GM19023 (cell line): ENCODE data around the gene CAP1.
A peak's percentile ranks its signal among the peaks of the same experiment; 100 is the strongest.
"Not testable (repeated sequence)": the region's sequence is repeated elsewhere in the genome, so short reads cannot be mapped to it uniquely, and the experiment has no call there.

Experiments used
- ATAC-seq: cut with Tn5 transposase; IDR thresholded peaks from one replicate; pipeline ENCODE4 v1.9.1; 2021; ENCODE audit warnings: mild to moderate bottlenecking, moderate library complexity; ENCODE audit not compliant: unreplicated experiment

The CAP1 gene

DNA sequence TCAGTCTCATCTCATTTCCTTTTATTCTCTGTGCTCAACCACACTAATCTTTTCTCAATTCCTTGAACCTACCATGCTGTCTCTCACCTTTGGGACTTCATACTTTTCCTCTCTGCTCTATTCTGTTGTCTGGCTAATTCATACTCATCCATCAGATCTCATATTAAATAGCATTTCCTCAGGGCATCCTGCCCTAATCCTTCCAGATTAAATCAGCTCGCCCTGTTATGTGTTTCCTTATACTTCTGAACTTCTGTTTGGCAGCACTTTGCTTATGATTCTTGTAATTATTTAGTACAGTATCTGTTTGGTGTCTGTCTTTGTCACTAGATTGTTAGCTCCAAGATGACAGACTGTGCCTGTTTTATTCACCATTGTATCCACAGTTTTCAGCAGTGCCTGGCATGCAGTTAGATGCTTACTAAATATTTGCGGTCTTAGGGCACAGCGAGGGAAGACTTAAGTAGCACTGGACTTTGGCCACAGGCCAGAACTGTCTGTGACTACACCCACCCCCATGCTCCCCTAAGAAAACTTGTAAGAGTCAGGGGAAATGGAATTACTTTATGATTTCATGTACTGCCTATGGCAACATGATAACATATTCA, 9.9 kb upstream of the CAP1 start:
- ATAC-seq: no peak

DNA sequence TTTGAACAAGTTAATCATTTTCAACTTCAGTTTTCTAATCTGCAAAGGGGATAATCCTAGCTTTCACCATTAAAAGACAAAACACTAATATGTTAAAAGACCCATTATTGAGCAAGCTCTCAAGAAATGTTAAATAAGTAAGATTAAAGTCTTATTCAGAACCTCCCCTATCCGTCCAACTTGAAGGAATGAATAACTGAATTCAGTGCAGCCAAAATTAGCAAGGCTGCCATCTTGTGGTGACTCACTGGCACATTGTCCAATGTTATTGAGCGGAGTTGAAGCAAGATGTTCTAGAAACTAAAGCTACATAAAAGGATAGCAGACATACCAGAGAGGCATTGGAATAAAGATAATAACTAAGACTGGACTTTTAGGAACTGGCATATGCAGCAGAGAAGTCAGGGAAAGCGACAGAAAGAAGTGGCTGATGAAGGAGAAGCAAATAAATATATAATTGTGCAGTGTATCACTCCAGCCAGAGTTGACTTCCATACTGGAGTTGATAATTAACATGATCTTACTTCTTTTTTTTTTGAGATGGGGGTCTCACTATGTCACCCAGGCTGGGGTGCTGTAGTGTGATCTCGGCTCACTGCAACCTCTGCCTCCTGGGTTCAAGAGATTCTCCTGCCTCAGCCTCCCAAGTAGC, 8.2 kb upstream of the CAP1 start:
- no peak for ATAC-seq

DNA sequence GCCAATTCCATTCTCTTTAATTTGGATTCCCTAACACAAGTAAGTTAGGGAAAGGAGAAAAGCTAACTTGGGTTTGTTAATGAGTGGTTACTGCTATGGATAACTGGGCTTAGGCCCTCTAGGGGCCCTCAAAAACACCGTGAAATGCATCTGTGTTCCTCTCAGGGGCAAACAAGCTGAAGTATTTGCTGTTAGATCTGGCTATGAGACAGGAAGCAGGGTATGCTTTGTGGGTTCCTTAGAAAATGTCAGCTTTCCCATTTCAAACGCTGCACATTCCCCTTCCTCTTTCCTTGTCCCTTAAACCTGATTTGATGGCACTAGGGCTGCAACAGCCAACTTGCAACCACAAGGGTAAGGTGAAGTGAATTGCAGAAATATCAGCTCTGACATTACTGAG, 5.7 kb upstream of the CAP1 start:
- no peak for ATAC-seq

DNA sequence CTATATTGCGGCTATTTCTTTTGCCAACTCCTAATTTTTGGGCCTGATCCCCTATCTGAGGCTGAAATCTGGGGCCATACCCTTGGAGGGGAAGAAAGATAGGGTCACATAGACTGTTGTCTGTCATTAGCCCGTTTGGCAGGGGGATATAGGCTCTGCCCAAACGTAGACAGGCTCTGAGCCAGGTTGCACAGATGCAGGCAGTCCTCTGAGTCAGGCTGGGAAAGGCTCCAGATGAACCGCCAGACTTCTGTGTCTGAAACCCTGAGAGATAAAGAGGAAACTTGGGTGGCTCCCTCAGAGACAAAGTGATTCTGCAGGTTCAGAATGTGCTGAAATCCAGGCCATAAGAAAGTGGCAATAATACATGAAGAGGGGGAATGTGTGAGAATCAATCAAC, 4.0 kb upstream of the CAP1 start:
- no peak for ATAC-seq

DNA sequence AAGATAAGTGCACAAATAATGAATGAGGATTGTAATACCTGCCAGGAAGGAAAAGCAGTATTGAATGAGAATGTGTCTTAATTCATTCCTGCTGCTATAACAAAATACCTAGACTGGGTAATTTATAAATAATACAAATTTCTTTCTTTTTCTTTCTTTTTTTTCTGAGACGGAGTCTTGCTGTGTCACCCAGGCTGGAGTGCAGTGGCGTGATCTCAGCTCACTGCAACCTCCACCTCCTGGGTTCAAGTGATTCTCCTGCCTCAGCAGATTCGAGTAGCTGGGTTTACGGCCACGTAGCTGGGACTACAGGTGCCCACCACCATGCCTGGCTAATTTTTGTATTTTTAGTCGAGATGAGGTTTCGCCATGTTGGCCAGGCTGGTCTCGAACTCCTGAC, 3.3 kb upstream of the CAP1 start:
- ATAC-seq: not testable (repeated sequence)

DNA sequence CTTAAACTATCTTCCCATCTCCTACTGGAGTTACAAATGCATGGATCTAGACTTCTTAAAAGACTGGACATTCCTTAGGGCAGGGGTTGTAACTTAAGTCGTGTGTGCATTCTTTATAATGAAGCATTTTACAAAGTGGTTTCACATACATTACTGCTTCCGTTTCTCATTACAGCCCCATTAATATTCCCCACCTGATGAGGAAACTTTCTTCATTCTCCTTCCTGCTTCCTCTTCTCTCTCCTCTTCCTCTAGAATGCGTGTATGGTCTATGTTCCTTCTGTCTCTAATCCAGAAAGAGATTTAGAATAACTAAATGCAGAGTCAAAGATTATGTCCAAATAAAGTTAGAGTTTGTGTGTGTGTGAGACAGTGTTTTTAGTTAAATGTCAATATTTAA, 1.8 kb upstream of the CAP1 start:
- no peak for ATAC-seq

DNA sequence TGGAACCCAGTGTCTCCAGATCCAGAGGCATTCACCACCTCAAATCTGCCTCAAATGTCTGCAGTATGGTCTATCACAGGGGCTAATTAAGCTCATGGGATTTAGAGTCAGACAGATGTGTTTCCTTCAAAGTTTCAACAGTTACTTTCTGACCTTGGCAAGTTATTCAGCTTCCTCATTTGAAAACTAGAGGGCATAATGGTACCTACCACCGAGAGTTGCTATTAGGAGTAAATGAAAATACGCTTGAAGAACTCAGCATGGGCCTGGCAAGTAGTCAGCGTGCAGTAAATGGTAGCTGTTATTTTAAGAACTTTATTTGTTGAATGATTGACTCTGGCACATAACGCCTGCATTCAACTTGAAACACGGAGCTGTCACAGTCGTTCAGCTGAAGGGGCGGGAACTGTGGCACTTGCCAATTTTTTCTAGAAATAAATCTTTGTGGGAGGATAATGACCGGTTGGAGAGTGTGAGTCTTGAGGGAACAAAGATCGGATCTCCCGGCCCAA, 1.2 kb upstream of the CAP1 start:
- ATAC-seq: no peak

DNA sequence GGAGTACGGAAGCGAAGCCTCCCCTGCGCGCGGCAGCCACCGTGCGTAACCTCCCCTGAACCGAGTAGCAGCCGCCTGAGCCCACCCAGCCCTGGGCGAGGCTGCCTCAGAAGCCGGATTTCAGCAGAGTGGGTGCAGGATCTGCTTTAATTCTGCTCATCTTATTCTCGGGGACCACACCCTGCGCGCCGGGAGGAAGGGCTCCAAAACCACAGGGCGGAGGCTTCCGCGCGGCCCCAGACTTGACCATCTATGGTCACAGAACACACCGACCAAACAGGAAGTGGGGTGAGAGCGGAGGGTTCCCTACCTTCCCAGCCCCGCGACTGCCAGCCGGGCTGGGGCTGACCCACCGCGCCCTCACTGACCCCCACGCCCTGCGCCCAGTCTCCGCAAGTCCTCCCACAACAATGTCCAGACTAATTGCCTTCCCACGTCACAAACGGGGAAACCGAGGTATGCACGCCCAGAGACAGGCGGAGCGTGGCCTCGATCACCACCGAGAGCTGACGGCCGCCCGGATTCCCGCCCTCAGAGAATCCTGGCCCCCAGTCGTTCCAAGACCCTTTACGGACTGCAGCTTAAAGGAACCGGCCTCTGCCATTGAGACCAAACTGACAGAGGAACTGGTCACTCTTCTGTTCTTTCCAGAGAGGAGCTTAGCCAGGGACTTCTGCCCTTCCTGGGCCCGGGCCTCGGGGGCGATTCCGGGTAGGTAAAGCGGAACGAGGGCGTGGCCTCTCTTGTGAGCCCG, 595 bp upstream of the CAP1 start:
- ATAC-seq: peak; percentile 66

DNA sequence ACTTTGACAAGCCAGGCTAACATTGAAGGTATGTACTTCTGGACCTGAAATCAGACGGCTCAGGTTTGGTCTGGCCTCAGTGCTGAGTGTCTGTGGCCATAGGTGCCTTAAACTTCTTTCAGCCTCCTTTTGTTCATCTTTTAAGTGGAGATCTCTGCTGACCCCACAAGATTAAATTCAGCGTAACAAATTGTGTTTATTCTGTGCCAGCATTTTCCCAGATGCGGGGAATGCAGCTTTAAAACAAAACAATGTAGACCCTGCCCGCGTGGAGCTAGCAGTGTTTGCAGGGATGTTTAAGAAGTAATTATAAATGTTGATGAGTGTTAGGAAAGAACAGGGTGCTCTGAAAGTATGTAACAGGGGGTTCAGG, 923 bp downstream of the CAP1 start:
- no peak for ATAC-seq

DNA sequence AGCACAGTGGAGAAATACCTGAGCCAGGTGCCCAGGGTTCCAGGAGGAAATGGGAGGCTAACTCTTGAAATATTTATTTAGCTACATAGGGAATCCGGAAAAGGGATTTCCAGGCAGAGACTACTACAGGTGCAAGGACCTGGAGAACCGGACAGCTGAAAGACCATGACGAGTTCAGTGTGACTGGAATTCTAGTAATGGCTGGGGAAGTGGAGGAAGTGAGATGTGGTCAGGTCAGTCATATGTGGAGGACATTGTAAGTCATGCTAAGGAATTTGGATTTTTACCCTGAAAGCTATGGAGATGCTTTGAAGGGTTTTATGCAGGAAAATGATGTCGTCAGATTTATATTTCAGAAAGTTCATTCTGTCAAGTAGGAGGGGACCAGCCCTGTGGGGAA, 1.8 kb downstream of the CAP1 start:
- no peak for ATAC-seq

DNA sequence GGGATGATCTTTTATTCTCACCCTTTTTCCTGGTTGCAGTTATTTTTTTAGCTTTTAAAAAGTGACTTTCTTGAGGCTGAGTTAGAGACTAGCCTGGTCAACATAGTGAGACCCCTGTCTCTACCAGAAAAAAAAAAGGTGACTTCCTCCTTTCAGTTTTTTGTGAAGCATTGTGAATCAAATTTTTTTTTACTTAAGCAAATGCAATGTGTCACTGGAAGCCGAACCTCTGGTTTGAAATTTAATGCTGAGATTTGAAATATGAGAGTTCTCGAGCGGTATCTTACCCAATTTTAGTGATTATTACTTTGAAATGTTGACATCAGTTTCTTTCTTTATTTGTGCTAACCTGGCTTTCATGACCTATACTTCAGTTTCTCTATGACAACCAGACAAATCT, 3.6 kb downstream of the CAP1 start:
- no peak for ATAC-seq

DNA sequence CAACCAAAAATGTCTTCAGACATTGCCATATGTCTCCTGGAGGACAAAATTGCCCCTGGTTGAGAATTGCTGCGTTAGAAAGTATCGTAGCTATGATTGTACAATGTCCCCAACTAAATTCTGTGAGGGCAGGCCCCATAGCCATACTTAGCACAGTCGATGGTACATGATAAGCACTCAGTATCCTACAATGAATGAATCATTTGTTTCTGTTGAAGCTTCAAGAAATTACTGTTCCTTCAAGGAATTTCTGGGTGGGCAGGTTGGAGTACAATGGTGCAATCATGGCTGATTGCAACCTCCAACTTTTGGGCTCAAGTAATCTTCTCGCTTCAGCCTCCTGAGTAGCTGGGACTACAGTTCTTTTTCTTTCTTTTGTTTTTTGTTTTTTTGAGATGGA, 4.7 kb downstream of the CAP1 start:
- no peak for ATAC-seq

DNA sequence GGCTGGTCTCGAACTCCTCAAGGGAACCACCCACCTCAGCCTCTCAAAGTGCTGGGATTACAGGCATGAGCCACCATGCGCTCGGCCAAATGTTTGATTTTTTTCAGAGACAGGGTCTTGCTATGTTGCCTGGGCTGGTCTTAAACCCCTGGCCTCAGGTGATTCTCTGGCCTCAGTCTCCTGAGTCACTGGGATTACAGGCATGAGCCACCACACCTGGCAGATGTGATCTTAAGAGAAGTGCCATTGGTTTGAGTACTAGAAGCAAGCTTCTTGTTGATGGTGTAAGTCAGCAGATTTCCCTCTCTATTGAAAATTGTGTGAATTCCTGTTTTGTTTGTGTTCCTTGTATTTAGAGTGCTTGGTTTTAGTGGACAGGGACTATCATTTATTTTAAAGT, 5.2 kb downstream of the CAP1 start:
- no peak for ATAC-seq

DNA sequence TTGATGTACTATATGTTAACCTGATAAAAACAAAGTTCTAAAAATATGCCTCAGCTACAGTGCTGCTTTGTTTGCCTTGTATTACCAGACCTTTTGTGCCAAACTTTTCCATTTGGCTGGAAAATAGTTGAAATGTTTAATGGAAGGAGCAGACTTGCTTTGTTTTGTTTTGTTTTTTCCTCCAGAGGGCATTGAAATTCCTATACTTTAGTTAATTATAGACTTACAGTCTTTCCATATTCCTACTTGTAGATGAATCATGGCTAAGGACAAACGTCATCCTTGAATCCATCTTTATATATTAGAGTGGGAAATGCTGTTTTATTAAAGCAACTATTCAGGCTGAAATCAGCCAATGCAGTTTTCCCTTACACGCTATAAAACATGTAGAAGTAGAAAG, 6.7 kb downstream of the CAP1 start:
- ATAC-seq: no peak

DNA sequence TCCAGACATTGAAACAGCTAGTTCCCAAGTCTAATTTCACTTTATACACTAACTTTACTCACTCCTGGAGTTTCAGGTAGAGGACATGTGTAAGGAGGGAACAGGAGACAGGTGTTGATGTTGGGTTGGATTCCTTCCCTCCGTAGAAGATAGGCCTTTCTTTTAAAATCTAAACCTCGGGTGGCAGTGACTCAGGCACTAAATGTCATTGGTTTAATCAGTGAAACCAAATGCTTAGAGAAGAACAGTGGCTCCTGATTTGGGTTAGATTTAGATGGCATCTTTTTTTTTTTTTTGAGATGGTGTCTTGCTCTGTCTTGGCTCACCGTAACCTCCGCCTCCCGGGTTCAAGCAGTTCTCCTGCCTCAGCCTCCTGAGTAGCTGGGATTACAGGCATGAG, 7.2 kb downstream of the CAP1 start:
- ATAC-seq: no peak

DNA sequence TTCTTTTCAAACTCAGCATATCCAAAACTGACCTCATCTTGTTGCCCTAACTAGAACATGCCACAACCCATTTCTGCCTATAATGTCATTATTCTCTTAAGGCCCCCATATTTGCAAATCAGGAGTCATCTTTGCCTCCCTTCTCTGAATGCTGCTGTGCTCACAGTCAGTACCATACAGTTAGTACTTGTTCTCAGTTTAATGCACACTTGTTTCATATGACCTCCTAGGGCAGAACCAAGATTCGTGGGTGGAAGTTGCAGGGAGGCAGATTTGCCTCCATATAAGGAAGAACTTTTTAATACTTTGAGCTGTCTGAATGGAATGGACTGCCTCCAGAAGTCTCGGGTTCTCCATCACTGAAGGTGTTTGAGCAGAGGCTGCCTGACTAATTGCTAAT, 9.2 kb downstream of the CAP1 start:
- no peak for ATAC-seq

DNA sequence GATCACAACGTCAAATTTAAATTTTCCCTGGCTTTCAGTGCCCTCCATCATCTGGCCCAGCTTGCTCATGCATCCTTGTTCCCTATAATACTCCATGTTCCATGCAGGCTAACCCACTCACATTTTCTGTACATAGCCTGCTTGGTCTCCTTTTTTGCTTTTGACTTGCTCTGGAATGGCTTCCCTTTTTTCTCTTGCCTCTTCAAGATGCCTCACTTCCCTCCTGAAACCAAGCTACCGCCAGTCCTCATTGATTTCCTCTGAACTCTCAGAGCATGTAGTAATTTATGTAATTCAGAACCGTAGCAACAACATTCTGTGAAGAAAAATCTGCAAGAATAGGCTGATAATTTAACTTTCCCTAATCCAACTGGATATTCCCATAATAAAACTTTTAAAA, 10.3 kb downstream of the CAP1 start:
- no peak for ATAC-seq

DNA sequence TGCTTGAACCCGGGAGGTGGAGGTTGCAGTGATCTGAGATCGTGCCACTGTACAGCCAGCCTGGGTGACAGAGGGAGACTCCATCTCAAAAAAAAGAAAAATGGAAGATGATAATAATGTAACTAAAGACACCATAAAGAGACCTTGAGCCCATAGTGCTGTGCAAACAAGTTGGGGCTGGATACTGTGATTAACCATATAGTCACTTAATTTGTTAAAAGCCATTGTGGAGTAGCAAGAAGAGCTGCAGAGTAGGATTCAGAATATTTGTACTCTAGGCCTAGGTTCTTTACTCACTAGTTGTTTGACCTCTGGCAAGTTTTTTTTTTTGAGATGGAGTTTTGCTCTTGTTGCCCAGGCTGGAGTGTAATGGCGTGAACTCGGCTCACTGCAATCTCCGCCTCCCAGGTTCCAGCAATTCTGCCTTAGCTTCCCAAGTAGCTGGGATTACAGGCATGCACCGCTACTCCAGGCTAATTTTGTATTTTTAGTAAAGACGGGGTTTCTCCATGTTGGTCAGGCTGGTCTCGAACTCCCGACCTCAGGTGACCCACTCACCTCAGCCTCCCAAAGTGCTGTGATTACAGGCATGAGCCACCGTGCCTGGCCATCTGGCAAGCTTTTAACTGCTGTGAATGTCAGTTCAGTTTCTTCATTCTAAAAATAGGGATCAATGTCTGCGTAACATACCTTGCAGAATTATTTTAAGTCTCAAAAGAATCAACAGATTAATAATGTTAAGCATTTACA, 12.8 kb downstream of the CAP1 start:
- ATAC-seq: no peak

DNA sequence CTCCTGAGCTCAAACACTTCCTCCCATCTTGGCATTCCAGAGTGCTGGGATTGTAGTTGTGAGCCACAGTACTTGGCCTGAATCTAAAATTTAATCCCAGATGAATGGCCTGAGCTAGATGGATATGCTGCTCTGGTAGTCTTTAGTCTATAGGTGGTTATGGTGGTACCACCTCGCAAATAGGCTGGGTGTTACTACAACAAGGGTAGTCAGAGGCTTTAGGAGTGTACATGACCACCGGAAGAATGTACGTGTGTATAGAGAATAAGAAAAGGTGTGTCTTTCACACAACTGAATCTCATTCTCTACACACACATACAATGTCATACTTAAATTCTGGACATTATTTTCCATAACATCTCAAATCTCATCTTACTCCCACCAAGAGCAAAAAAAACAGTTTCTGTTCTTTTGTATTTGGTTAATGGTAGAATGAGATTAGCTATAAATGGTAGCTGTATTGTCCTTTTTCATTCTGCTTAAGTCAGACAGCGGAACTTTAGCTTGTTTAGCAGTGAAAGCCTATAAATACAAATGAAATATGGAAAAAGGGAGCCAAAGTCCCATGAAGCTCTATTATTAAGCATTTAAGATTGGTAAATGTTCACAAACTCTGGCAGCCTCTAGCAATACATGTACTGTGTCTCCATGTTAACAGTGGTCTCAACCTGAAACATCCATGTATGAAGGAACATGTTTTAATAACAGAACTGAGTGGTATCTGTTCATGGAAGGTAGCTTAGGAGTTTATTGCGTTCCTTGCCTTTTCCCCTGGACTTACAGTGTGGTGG, 16.2 kb downstream of the CAP1 start:
- no peak for ATAC-seq

DNA sequence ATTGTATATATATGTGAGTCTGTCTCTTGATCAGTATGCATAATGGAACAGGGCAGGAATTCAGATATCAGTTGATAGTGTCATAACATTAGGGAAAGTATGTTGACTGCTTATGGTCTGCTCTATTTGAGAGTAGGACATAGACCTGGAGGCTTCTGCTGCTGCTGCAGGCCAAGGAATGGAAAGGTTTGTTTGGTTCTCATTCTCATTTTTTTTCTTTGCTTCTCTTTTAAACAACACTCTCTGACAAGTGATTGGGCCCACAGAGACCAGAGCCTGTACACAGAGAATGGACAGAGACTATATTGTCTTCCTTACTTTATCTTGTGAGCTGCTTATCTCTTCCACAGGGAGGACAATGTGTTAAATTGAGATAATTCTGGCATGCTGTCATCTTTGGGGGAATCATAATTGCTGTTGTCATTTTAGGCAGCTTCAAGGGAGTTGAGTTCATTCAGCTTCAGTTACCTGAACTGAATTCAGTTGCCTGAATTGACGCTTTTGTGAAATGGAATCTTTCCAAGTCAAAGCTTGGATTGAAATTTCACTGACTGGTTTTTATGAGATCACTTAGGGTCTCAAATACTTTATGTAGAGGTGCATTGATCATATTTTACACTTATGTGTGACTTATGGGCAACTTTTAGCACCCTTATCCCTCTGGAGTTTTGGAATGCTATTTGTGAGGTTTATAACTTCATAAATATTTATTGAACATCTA, 16.9 kb downstream of the CAP1 start:
- no peak for ATAC-seq
